ENCODE results near the gene NACC1.

DNA sequence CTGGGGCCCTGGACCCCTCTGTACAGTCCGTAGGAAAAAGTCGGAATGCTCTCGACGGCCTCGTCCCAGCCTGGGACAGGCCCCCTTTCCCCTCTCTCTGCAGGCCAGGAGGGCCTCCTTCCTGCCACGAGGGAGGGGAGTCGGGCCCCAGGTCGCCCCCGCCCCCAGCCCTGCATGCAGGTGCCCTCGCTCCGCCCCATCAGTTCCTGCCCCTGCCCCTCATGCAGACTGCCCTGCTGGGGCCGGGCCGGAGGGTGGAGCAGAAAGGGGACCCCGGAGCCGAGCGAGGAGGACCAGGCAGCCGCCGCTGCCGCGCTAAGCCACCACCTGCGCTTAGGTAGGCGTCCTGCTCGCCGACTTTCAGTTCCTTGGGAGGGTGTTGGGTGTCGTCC is 22.7 kb upstream of the NACC1 start:
- TF ChIP-seq CTCF (IDR thresholded peaks at IDR 0.05) (no peak), POLR2A (IDR thresholded peaks at IDR 0.05) (no peak), POLR2AphosphoS5 (IDR thresholded peaks at IDR 0.05) (no peak)
